HepG2 (cell line): ENCODE data around the gene C14orf93. TPM values are rescaled to one million over a fixed set of nuclear protein-coding genes. Genes with fewer than 3 reads are reported as not detected.

Source experiments
- ATF1 ChIP-seq: IDR thresholded peaks from 2 replicates; pipeline ENCODE4 v1.6.1; 2016; ENCODE audit warnings: mild to moderate bottlenecking, control low read depth
- CAMTA2 ChIP-seq: sonication (generic); formaldehyde crosslinking; IDR thresholded peaks from 2 replicates; pipeline ENCODE4 v1.4.0; 2020; ENCODE audit warnings: mild to moderate bottlenecking, missing genetic modification reagents, borderline replicate concordance
- ETV6 ChIP-seq: sonication (generic); formaldehyde crosslinking; conservative IDR thresholded peaks from 2 replicates; pipeline ENCODE4 v1.4.0; 2020; ENCODE audit warnings: missing genetic modification reagents
- HOXA9 ChIP-seq: sonication (generic); formaldehyde crosslinking; IDR thresholded peaks from 2 replicates; pipeline ENCODE4 v1.8.1; 2022; ENCODE audit warnings: missing genetic modification reagents, mild to moderate bottlenecking, moderate library complexity, borderline replicate concordance
- IKZF4 ChIP-seq: sonication (generic); formaldehyde crosslinking; IDR thresholded peaks from 2 replicates; pipeline ENCODE4 v1.5.1; 2020; ENCODE audit warnings: borderline replicate concordance, mild to moderate bottlenecking, low read depth, missing genetic modification reagents; ENCODE audit errors: not compliant biosample characterization
- MTA3 ChIP-seq: sonication (generic); formaldehyde crosslinking; IDR thresholded peaks from 2 replicates; pipeline ENCODE4 v1.4.0; 2020; ENCODE audit warnings: missing genetic modification reagents
- PHF5A ChIP-seq: IDR thresholded peaks from one replicate; pipeline ENCODE4 v1.6.1; 2018; ENCODE audit warnings: low read depth, missing genetic modification reagents; ENCODE audit not compliant: unreplicated experiment
- PRMT3 ChIP-seq: sonication (generic); formaldehyde crosslinking; IDR thresholded peaks from 2 replicates; pipeline ENCODE4 v1.8.1; 2022; ENCODE audit warnings: low read depth, mild to moderate bottlenecking, moderate library complexity, missing genetic modification reagents, borderline replicate concordance
- RBM22 ChIP-seq: fragments of 200-400 bp; formaldehyde crosslinking; optimal IDR thresholded peaks from 2 replicates; pipeline ENCODE3; 2017; ENCODE audit warnings: mild to moderate bottlenecking, low read length, moderate library complexity
- SOX5 ChIP-seq: IDR thresholded peaks from 2 replicates; pipeline ENCODE4 v1.6.1; 2016; ENCODE audit warnings: borderline replicate concordance
- ZNF20 ChIP-seq: sonication (generic); formaldehyde crosslinking; IDR thresholded peaks from 2 replicates; pipeline ENCODE4 v1.4.0; 2020; ENCODE audit warnings: mild to moderate bottlenecking, moderate library complexity, missing genetic modification reagents
- ZNF382 ChIP-seq: sonication (generic); formaldehyde crosslinking; IDR thresholded peaks from 2 replicates; pipeline ENCODE4 v1.5.0; 2020; ENCODE audit warnings: missing genetic modification reagents, mild to moderate bottlenecking, borderline replicate concordance
- ZNF547 ChIP-seq: sonication (generic); formaldehyde crosslinking; IDR thresholded peaks from 2 replicates; pipeline ENCODE4 v1.5.1; 2020; ENCODE audit warnings: mild to moderate bottlenecking, missing genetic modification reagents
- ZNF660 ChIP-seq: sonication (generic); formaldehyde crosslinking; IDR thresholded peaks from 2 replicates; pipeline ENCODE4 v1.5.1; 2020; ENCODE audit warnings: mild to moderate bottlenecking, low read depth, missing genetic modification reagents, borderline replicate concordance
- polyA plus RNA-seq, 8 experiments: library from polyadenylated mRNA; depleted of rRNA in 3 of 8; stranded (reverse) in 7 of 8; unstranded in 1 of 8; fragments of >200 nt; fragmentation: Illumina TruSeq in 4 of 8; extraction: Trizol in 4 of 8; gene quantifications; 2 replicates each; pipeline versions ENCODE4 v1.2.1 to v1.2.3, GENCODE V29; 2011 to 2016; ENCODE audit warnings: low read depth in 4 of 8, missing spikeins in 1 of 8, mixed read lengths in 1 of 8; ENCODE audit not compliant: insufficient read depth in 1 of 8
- total RNA-seq, 5 experiments: library from RNA; depleted of rRNA; stranded (reverse); fragments of >200 nt; fragmentation: Illumina TruSeq; extraction: Trizol; gene quantifications; 2 replicates each; pipeline ENCODE4 v1.2.3, GENCODE V29; 2016; ENCODE audit warnings: low read depth in 1 of 5
- TF ChIP-seq, protein P1 (sequence below): sonication (generic); formaldehyde crosslinking; IDR thresholded peaks from 2 replicates; pipeline ENCODE4 v1.5.0; 2020; ENCODE audit warnings: mild to moderate bottlenecking, missing genetic modification reagents
- TF ChIP-seq, protein P2 (sequence below): sonication (generic); formaldehyde crosslinking; conservative IDR thresholded peaks from 2 replicates; pipeline ENCODE4 v1.4.0; 2020; ENCODE audit warnings: missing genetic modification reagents
- TF ChIP-seq, protein P3 (sequence below): sonication (generic); formaldehyde crosslinking; IDR thresholded peaks from 2 replicates; pipeline ENCODE4 v1.4.0; 2020; ENCODE audit warnings: missing genetic modification reagents, borderline replicate concordance
- TF ChIP-seq, protein P4 (sequence below): IDR thresholded peaks from 2 replicates; pipeline ENCODE4 v1.6.1; 2016
- TF ChIP-seq, protein P5 (sequence below): IDR thresholded peaks from 2 replicates; pipeline ENCODE4 v1.6.1; 2016
- TF ChIP-seq, protein P6 (sequence below): IDR thresholded peaks from 2 replicates; pipeline ENCODE4 v1.6.1; 2016; ENCODE audit warnings: control low read depth

The C14orf93 gene
- total and polyA plus RNA-seq, 2 of the 13 experiments (the other 11 are each of a cell fraction or from before 2014, with no cell fraction given): 11.4 to 22.5 TPM

DNA sequence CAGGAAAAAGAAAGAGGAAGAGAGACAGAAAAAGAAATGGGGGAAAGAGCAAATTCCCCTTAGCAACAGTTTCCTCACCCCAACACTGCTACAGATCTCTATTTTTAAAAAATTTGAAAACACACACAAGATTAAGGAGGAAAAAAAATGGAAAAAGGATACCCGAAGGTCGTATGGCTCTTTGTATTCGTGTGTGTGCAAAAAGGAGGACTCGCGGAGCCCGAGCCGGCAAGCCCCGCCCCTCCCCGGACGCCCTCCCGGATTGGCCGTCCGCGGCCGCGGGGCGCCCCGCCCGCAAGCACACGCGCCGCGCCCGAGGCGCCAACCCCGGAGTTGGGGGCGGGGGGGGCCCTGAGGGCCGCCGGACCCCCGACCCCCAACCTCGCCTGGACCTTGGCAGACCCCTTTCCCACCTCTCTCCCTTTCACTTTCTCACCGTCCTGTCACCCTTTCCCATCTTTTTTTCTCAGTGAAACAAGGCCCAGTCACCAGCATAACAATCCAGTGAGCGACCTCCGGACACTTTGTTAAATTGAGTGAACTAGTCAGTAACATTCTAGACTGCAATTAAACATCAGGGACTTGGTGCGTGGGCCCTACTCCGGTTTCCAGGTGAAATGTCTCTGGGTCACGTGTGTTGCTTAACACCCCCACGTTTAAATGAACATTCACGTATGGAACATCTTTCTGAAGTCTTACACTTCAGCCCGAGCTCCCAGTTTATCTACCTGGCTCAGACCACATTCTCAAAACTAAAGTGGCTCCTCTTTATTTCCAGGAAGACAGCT is at the start of gene C14orf93 (continued):
- TF ChIP-seq, protein P1, sequence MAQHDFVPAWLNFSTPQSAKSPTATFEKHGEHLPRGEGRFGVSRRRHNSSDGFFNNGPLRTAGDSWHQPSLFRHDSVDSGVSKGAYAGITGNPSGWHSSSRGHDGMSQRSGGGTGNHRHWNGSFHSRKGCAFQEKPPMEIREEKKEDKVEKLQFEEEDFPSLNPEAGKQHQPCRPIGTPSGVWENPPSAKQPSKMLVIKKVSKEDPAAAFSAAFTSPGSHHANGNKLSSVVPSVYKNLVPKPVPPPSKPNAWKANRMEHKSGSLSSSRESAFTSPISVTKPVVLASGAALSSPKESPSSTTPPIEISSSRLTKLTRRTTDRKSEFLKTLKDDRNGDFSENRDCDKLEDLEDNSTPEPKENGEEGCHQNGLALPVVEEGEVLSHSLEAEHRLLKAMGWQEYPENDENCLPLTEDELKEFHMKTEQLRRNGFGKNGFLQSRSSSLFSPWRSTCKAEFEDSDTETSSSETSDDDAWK (CRISPR knock-in tag): no peak
- TF ChIP-seq HOXA9 (CRISPR knock-in tag) (no peak), ZNF20 (CRISPR knock-in tag) (no peak), PHF5A (CRISPR knock-in tag) (peak; percentile 11), IKZF4 (CRISPR knock-in tag) (peak; percentile 61), ZNF660 (CRISPR knock-in tag) (no peak), ETV6 (CRISPR knock-in tag) (peak; percentile 45; the same call in 1 of the 2 replicates), MTA3 (CRISPR knock-in tag) (no peak), CAMTA2 (CRISPR knock-in tag) (no peak), SOX5 (CRISPR knock-in tag) (peak; percentile 12; the same call in 1 of the 2 replicates), ZNF547 (peak; percentile 65), ATF1 (CRISPR knock-in tag) (no peak), PRMT3 (CRISPR knock-in tag) (no peak), ZNF382 (no peak), RBM22 (no peak)
- TF ChIP-seq, protein P2, sequence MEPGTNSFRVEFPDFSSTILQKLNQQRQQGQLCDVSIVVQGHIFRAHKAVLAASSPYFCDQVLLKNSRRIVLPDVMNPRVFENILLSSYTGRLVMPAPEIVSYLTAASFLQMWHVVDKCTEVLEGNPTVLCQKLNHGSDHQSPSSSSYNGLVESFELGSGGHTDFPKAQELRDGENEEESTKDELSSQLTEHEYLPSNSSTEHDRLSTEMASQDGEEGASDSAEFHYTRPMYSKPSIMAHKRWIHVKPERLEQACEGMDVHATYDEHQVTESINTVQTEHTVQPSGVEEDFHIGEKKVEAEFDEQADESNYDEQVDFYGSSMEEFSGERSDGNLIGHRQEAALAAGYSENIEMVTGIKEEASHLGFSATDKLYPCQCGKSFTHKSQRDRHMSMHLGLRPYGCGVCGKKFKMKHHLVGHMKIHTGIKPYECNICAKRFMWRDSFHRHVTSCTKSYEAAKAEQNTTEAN: no peak; the same call in 1 of the 2 replicates
- TF ChIP-seq, protein P3, sequence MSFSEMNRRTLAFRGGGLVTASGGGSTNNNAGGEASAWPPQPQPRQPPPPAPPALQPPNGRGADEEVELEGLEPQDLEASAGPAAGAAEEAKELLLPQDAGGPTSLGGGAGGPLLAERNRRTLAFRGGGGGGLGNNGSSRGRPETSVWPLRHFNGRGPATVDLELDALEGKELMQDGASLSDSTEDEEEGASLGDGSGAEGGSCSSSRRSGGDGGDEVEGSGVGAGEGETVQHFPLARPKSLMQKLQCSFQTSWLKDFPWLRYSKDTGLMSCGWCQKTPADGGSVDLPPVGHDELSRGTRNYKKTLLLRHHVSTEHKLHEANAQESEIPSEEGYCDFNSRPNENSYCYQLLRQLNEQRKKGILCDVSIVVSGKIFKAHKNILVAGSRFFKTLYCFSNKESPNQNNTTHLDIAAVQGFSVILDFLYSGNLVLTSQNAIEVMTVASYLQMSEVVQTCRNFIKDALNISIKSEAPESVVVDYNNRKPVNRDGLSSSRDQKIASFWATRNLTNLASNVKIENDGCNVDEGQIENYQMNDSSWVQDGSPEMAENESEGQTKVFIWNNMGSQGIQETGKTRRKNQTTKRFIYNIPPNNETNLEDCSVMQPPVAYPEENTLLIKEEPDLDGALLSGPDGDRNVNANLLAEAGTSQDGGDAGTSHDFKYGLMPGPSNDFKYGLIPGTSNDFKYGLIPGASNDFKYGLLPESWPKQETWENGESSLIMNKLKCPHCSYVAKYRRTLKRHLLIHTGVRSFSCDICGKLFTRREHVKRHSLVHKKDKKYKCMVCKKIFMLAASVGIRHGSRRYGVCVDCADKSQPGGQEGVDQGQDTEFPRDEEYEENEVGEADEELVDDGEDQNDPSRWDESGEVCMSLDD (CRISPR knock-in tag): no peak
- TF ChIP-seq, protein P4, sequence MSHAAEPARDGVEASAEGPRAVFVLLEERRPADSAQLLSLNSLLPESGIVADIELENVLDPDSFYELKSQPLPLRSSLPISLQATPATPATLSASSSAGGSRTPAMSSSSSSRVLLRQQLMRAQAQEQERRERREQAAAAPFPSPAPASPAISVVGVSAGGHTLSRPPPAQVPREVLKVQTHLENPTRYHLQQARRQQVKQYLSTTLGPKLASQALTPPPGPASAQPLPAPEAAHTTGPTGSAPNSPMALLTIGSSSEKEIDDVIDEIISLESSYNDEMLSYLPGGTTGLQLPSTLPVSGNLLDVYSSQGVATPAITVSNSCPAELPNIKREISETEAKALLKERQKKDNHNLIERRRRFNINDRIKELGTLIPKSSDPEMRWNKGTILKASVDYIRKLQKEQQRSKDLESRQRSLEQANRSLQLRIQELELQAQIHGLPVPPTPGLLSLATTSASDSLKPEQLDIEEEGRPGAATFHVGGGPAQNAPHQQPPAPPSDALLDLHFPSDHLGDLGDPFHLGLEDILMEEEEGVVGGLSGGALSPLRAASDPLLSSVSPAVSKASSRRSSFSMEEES (CRISPR knock-in tag): peak; percentile 66
- TF ChIP-seq, protein P5, sequence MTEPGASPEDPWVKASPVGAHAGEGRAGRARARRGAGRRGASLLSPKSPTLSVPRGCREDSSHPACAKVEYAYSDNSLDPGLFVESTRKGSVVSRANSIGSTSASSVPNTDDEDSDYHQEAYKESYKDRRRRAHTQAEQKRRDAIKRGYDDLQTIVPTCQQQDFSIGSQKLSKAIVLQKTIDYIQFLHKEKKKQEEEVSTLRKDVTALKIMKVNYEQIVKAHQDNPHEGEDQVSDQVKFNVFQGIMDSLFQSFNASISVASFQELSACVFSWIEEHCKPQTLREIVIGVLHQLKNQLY (CRISPR knock-in tag): 0 out of 2 replicates have a peak, but pooled peaks have one; percentile 21
- TF ChIP-seq, protein P6, sequence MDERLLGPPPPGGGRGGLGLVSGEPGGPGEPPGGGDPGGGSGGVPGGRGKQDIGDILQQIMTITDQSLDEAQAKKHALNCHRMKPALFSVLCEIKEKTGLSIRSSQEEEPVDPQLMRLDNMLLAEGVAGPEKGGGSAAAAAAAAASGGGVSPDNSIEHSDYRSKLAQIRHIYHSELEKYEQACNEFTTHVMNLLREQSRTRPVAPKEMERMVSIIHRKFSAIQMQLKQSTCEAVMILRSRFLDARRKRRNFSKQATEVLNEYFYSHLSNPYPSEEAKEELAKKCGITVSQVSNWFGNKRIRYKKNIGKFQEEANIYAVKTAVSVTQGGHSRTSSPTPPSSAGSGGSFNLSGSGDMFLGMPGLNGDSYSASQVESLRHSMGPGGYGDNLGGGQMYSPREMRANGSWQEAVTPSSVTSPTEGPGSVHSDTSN (CRISPR knock-in tag): no peak
